GM12864 (cell line): ENCODE data around the gene RNF133.

Experiments
- DNase-seq: peaks from one replicate; pipeline ENCODE4 v3.0.0-alpha.2; 2011; ENCODE audit warnings: low read depth
- H3K4me3 ChIP-seq: 2 replicates; pipeline ENCODE4 v1.5.1; 2011; ENCODE audit warnings: mild to moderate bottlenecking, low read depth, low read length, control low read depth
- CTCF ChIP-seq: IDR thresholded peaks from 2 replicates; pipeline ENCODE4 v1.5.1; 2011; ENCODE audit warnings: low read depth, mild to moderate bottlenecking, moderate library complexity, low read length, control low read depth, inconsistent platforms; ENCODE audit errors: missing control alignments

The RNF133 gene

GRCh38 chr7:122699017-122699416 lies at the start of gene RNF133:
Gene RNF133, minus strand, starts transcription at chr7:122699117. Its CDS starts 199 bp downstream, at chr7:122698918.
- no peak for TF ChIP-seq CTCF
- no peak within 1 kb of the TSS for H3K4me3 ChIP-seq
- DNase-seq, result no peak

- TF ChIP-seq CTCF, result no peak
- no peak for DNase-seq
Measured at GRCh38 chr7:122748195-122748594, 49.3 kb upstream of the RNF133 start.

GRCh38 chr7:122746948-122747347 lies 48.0 kb upstream of the RNF133 start:
- TF ChIP-seq CTCF, result no peak
- no peak for DNase-seq
- H3K4me3 ChIP-seq, result no peak overlapping the region

More at GRCh38 chr7:122748195-122748594, 49.3 kb upstream of the RNF133 start:
- H3K4me3 ChIP-seq, result no peak overlapping the region

- H3K4me3 ChIP-seq, result no peak overlapping the region
- no peak for DNase-seq
- no peak for TF ChIP-seq CTCF
Measured at GRCh38 chr7:122743211-122743610, 44.3 kb upstream of the RNF133 start.

GRCh38 chr7:122738947-122739346 lies 40.0 kb upstream of the RNF133 start:
- no peak overlapping the region for H3K4me3 ChIP-seq
- DNase-seq, result no peak
- no peak for TF ChIP-seq CTCF

- no peak for DNase-seq
- no peak for TF ChIP-seq CTCF
- no peak overlapping the region for H3K4me3 ChIP-seq
Measured at GRCh38 chr7:122736183-122736582, 37.3 kb upstream of the RNF133 start.

- no peak for TF ChIP-seq CTCF
- no peak overlapping the region for H3K4me3 ChIP-seq
- no peak for DNase-seq
Measured at GRCh38 chr7:122727759-122728158, 28.8 kb upstream of the RNF133 start.
